ENCODE measurements around the gene B3GAT1.

B3GAT1 gene

GRCh38 chr11:134360050-134360835 lies 51.8 kb downstream of the B3GAT1 start:
- Histone ChIP-seq H3K27ac (replicated peaks) (no peak overlapping the region), H3K27me3 (ENCODE audit: insufficient read depth, poor library complexity, severe bottlenecking) (peaks cover 3% of the 10 kb centered on the region), H3K4me3 (replicated peaks; ENCODE audit: insufficient read depth, low read length) (no peak overlapping the region)
- DNase-seq (ENCODE audit: low read depth in 1 of 2, low spot score in 1 of 2): peak; percentile 28 to 74
- TF ChIP-seq REST (IDR thresholded peaks at IDR 0.05; ENCODE audit: insufficient replicate concordance, low read depth) (no peak), CTCF (IDR thresholded peaks at IDR 0.05; ENCODE audit: insufficient read depth, low read length) (peak; percentile 86)

- TF ChIP-seq CTCF (IDR thresholded peaks at IDR 0.05; ENCODE audit: insufficient read depth, low read length): no peak
- no peak for TF ChIP-seq SPI1 (IDR thresholded peaks at IDR 0.05; ENCODE audit: borderline replicate concordance, low read depth)
- TF ChIP-seq GABPA (IDR thresholded peaks at IDR 0.05; ENCODE audit: low read depth): no peak
- TF ChIP-seq REST (IDR thresholded peaks at IDR 0.05; ENCODE audit: insufficient replicate concordance, low read depth): no peak
- no peak for TF ChIP-seq POLR2AphosphoS5 (IDR thresholded peaks at IDR 0.05; ENCODE audit: low read depth)
- H3K27ac ChIP-seq (replicated peaks): no peak overlapping the region
- no peak overlapping the region for H3K4me3 ChIP-seq (replicated peaks; ENCODE audit: insufficient read depth, low read length)
- DNase-seq (ENCODE audit: low read depth in 1 of 2, low spot score in 1 of 2): no peak
- H3K27me3 ChIP-seq (ENCODE audit: insufficient read depth, poor library complexity, severe bottlenecking): peaks cover 3% of the 10 kb centered on the region
These were observed 52.4 kb downstream of the B3GAT1 start for GRCh38 chr11:134359646-134360045.

GRCh38 chr11:134358856-134359490 lies 53.1 kb downstream of the B3GAT1 start:
- no peak for DNase-seq (ENCODE audit: low read depth in 1 of 2, low spot score in 1 of 2)
- Histone ChIP-seq H3K4me3 (replicated peaks; ENCODE audit: insufficient read depth, low read length) (no peak overlapping the region), H3K27ac (replicated peaks) (no peak overlapping the region), H3K27me3 (ENCODE audit: insufficient read depth, poor library complexity, severe bottlenecking) (peaks cover 3% of the 10 kb centered on the region)
- TF ChIP-seq GABPA (IDR thresholded peaks at IDR 0.05; ENCODE audit: low read depth) (no peak), POLR2AphosphoS5 (IDR thresholded peaks at IDR 0.05; ENCODE audit: low read depth) (no peak), REST (IDR thresholded peaks at IDR 0.05; ENCODE audit: insufficient replicate concordance, low read depth) (no peak), SPI1 (IDR thresholded peaks at IDR 0.05; ENCODE audit: borderline replicate concordance, low read depth) (no peak), CTCF (IDR thresholded peaks at IDR 0.05; ENCODE audit: insufficient read depth, low read length) (no peak)

Data from HL-60 (cell line).